K562 (cell line): ENCODE data around the gene FAM186B. TPM values are rescaled to one million over a fixed set of nuclear protein-coding genes. Genes with fewer than 3 reads are reported as not detected.

ENCODE experiments used
- ARNT ChIP-seq, 2 experiments: fragments of 450-650 bp; IDR thresholded peaks; 2 replicates each; pipeline ENCODE4 v1.6.1; 2016; ENCODE audit warnings: mild to moderate bottlenecking in 1 of 2
- BRCA1 ChIP-seq, 2 experiments: fragments of 450-650 bp in 1 of 2; sonication (generic) in 1 of 2; formaldehyde crosslinking in 1 of 2; IDR thresholded peaks; 2 replicates each; pipeline versions ENCODE4 v1.5.0 to v1.6.1; 2017 to 2020; ENCODE audit warnings: mild to moderate bottlenecking in 1 of 2, missing genetic modification reagents in 1 of 2
- CEBPB ChIP-seq: fragments of 450-650 bp; IDR thresholded peaks from 2 replicates; pipeline ENCODE4 v1.6.1; 2016; ENCODE audit warnings: missing genetic modification characterization, missing compliant biosample characterization
- E2F1 ChIP-seq: sonication (generic); formaldehyde crosslinking; IDR thresholded peaks from 2 replicates; pipeline ENCODE4 v1.8.1; 2023; ENCODE audit warnings: mild to moderate bottlenecking, missing genetic modification reagents, moderate library complexity
- FOS ChIP-seq: IDR thresholded peaks from 3 replicates; pipeline ENCODE4 v1.6.1; 2011; ENCODE audit not compliant: insufficient read length; ENCODE audit errors: extremely low read depth
- HCFC1 ChIP-seq: IDR thresholded peaks from 2 replicates; pipeline ENCODE4 v1.6.1; 2012; ENCODE audit warnings: low read depth, low read length, improper control_type of control experiment
- HDAC1 ChIP-seq, 2 experiments: fragments of 450-650 bp; IDR thresholded peaks; 2 replicates each; pipeline ENCODE4 v1.6.1; 2016 to 2017; ENCODE audit warnings: inconsistent platforms in 1 of 2, mild to moderate bottlenecking in 1 of 2, moderate library complexity in 1 of 2
- JUND ChIP-seq, 2 experiments: IDR thresholded peaks; 2 replicates in 1 of 2; 3 replicates in 1 of 2; pipeline ENCODE4 v1.6.1; 2011; ENCODE audit warnings: borderline replicate concordance in 2 of 2, low read depth in 2 of 2, low read length in 2 of 2, improper control_type of control experiment in 1 of 2, missing biosample characterization in 1 of 2, missing genetic modification characterization in 1 of 2, missing genetic modification reagents in 1 of 2
- KLF10 ChIP-seq: fragments of 250-450 bp; sonication (Bioruptor Pico); IDR thresholded peaks from 2 replicates; pipeline ENCODE4 v1.6.1; 2021; ENCODE audit warnings: matching md5 sums
- KLF6 ChIP-seq: fragments of 250-450 bp; sonication (Bioruptor Pico); IDR thresholded peaks from 2 replicates; pipeline ENCODE4 v1.4.0; 2020; ENCODE audit warnings: mild to moderate bottlenecking, moderate library complexity, borderline replicate concordance
- MYC ChIP-seq, 2 experiments: fragments of 250-450 bp in 1 of 2; sonication (Bioruptor Pico) in 1 of 2; IDR thresholded peaks; 2 replicates each; pipeline versions ENCODE4 v1.5.1 to v1.6.1; 2012 to 2021; ENCODE audit warnings: low read depth in 2 of 2, borderline replicate concordance in 1 of 2, improper control_type of control experiment in 1 of 2, low read length in 1 of 2, mild to moderate bottlenecking in 1 of 2, moderate library complexity in 1 of 2
- PYGO2 ChIP-seq: fragments of 450-650 bp; IDR thresholded peaks from 2 replicates; pipeline ENCODE4 v1.6.1; 2016; ENCODE audit warnings: mild to moderate bottlenecking, missing genetic modification characterization, moderate library complexity, missing compliant biosample characterization
- RBFOX2 ChIP-seq: fragments of 200-400 bp; formaldehyde crosslinking; IDR thresholded peaks from 2 replicates; pipeline ENCODE4 v1.6.1; 2017; ENCODE audit warnings: low read depth, mild to moderate bottlenecking, low read length, moderate library complexity
- RBM25 ChIP-seq: fragments of 200-400 bp; formaldehyde crosslinking; IDR thresholded peaks from 2 replicates; pipeline ENCODE4 v1.6.1; 2018; ENCODE audit warnings: low read length, low read depth, moderate library complexity; ENCODE audit not compliant: severe bottlenecking
- STAT5B ChIP-seq: fragments of 250-450 bp; sonication (Bioruptor Pico); IDR thresholded peaks from 2 replicates; pipeline ENCODE4 v1.8.0; 2021; ENCODE audit warnings: mild to moderate bottlenecking, inconsistent platforms
- ZNF146 ChIP-seq: IDR thresholded peaks from one replicate; pipeline ENCODE4 v1.6.1; 2018; ENCODE audit warnings: missing compliant biosample characterization; ENCODE audit not compliant: unreplicated experiment
- ZNF24 ChIP-seq: fragments of 450-650 bp; IDR thresholded peaks from 2 replicates; pipeline ENCODE4 v1.6.1; 2016
- ZNF316 ChIP-seq: fragments of 450-650 bp; IDR thresholded peaks from 2 replicates; pipeline ENCODE4 v1.6.1; 2016
- ZNF449 ChIP-seq: fragments of 250-450 bp; sonication (Bioruptor Pico); IDR thresholded peaks from 2 replicates; pipeline ENCODE4 v1.8.0; 2022; ENCODE audit warnings: moderate library complexity, mild to moderate bottlenecking, inconsistent platforms
- ZNF507 ChIP-seq: conservative IDR thresholded peaks from 2 replicates; pipeline ENCODE4 v1.6.1; 2017; ENCODE audit warnings: missing genetic modification characterization, missing compliant biosample characterization
- ZNF778 ChIP-seq: fragments of 450-650 bp; formaldehyde crosslinking; IDR thresholded peaks from 2 replicates; pipeline ENCODE4 v1.4.0; 2020; ENCODE audit warnings: mild to moderate bottlenecking, moderate library complexity
- ZSCAN29 ChIP-seq: fragments of 450-650 bp; IDR thresholded peaks from 2 replicates; pipeline ENCODE4 v1.6.1; 2017
- polyA plus RNA-seq, 8 experiments: library from polyadenylated mRNA; depleted of rRNA in 4 of 8; stranded (reverse) in 5 of 8; unstranded in 3 of 8; fragments of >200 nt; fragmentation: Nextera tagmentation in 2 of 8; fragmentation: Illumina TruSeq in 1 of 8; extraction: Ambion mirVana in 2 of 8; extraction: Trizol in 1 of 8; gene quantifications; 2 replicates each; pipeline versions ENCODE4 v1.2.1 to v1.2.3, GENCODE V29; 2011 to 2014; ENCODE audit warnings: inconsistent platforms in 1 of 8, missing spikeins in 1 of 8
- total RNA-seq, 7 experiments: library from RNA; depleted of rRNA in 6 of 7; stranded (reverse); fragments of >200 nt in 6 of 7; fragmentation: Illumina TruSeq in 2 of 7; extraction: Trizol in 2 of 7; gene quantifications; 2 replicates each; pipeline versions ENCODE4 v1.2.1 to v1.2.3, GENCODE V29; 2011 to 2021; ENCODE audit warnings: low replicate concordance in 1 of 7
- TF ChIP-seq, protein P1 (sequence below): fragments of 200-800 bp; sonication (Bioruptor generic); IDR thresholded peaks from 2 replicates; pipeline ENCODE4 v1.6.1; 2017; ENCODE audit warnings: missing genetic modification characterization, missing compliant biosample characterization
- TF ChIP-seq, protein P2 (sequence below): sonication (generic); formaldehyde crosslinking; IDR thresholded peaks from 2 replicates; pipeline ENCODE4 v1.9.0; 2022; ENCODE audit warnings: mild to moderate bottlenecking, missing genetic modification reagents

FAM186B gene
- total and polyA plus RNA-seq, 9 of the 15 experiments (the other 6 are each of a cell fraction or from before 2014, with no cell fraction given) = 0.07 to 0.42 (median 0.15) TPM

GRCh38 chr12:49623142-49623904 is 17.9 kb upstream of the FAM186B start, which contains the start of gene PRPF40B (continued):
- TF ChIP-seq STAT5B (no peak), MYC (IDR thresholded peaks at IDR 0.05; ENCODE audit: low read depth, low read length) (peak; percentile 7; the same call in 1 of the 2 replicates), MYC (CRISPR knock-in tag; IDR thresholded peaks at IDR 0.05; ENCODE audit: borderline replicate concordance, low read depth) (no peak), BRCA1 (IDR thresholded peaks at IDR 0.05) (no peak), BRCA1 (CRISPR knock-in tag; IDR thresholded peaks at IDR 0.05) (no peak), KLF6 (CRISPR knock-in tag) (no peak), HDAC1 (IDR thresholded peaks at IDR 0.05) (no peak), ZNF146 (CRISPR knock-in tag) (no peak), HCFC1 (peak; percentile 48), FOS (peak; percentile 61), ZNF507 (tag) (no peak), ZSCAN29 (no peak), JUND (IDR thresholded peaks at IDR 0.05; ENCODE audit: borderline replicate concordance, low read depth, low read length) (0 out of 2 replicates have a peak, but pooled peaks have one; percentile 2), JUND (tag; IDR thresholded peaks at IDR 0.05; ENCODE audit: borderline replicate concordance, low read depth, low read length) (no peak; the same call in 2 of the 3 replicates), CEBPB (tag) (no peak), RBFOX2 (peak; percentile 82), RBM25 (peak; percentile 99), ZNF778 (CRISPR knock-in tag) (no peak), ZNF316 (peak; percentile 40; the same call in 1 of the 2 replicates), PYGO2 (tag) (no peak), E2F1 (no peak), ZNF449 (no peak), ZNF24 (no peak), ARNT (IDR thresholded peaks at IDR 0.05) (no peak), KLF10 (CRISPR knock-in tag) (no peak)
- TF ChIP-seq, protein P1, sequence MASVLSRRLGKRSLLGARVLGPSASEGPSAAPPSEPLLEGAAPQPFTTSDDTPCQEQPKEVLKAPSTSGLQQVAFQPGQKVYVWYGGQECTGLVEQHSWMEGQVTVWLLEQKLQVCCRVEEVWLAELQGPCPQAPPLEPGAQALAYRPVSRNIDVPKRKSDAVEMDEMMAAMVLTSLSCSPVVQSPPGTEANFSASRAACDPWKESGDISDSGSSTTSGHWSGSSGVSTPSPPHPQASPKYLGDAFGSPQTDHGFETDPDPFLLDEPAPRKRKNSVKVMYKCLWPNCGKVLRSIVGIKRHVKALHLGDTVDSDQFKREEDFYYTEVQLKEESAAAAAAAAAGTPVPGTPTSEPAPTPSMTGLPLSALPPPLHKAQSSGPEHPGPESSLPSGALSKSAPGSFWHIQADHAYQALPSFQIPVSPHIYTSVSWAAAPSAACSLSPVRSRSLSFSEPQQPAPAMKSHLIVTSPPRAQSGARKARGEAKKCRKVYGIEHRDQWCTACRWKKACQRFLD (CRISPR knock-in tag) = 0 out of 2 replicates have a peak, but pooled peaks have one; percentile 11
- TF ChIP-seq, protein P2, sequence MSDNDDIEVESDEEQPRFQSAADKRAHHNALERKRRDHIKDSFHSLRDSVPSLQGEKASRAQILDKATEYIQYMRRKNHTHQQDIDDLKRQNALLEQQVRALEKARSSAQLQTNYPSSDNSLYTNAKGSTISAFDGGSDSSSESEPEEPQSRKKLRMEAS (CRISPR knock-in tag) = peak; percentile 54; the same call in 1 of the 2 replicates
